ENCODE data around the gene PIRT. TPM values are rescaled to one million over a fixed set of nuclear protein-coding genes. Genes with fewer than 3 reads are reported as not detected.

Gene PIRT
- total RNA-seq, 4 donors from 2014 or later, result 0.97 TPM; not detected in 3

GRCh38 chr17:10824874-10825273, 13.0 kb downstream of the PIRT start:
- Histone ChIP-seq H3K4me3 (no peak overlapping the region), H3K36me3 (no peaks in the 10 kb centered on the region), H3K9me3 (no peaks in the 10 kb centered on the region), H3K27me3 (no peaks in the 10 kb centered on the region), H3K27ac (no peak overlapping the region), H3K4me1 (no peaks in the 10 kb centered on the region)
- TF ChIP-seq CTCF (IDR thresholded peaks at IDR 0.05), result no peak
- TF ChIP-seq POLR2A (IDR thresholded peaks at IDR 0.05), result no peak
- intact Hi-C loops (cut with DNase I; ENCODE audit: low total_unique reads), result no loop called here
- no peak for DNase-seq

GRCh38 chr17:10821770-10822169, 16.1 kb downstream of the PIRT start:
- Histone ChIP-seq H3K4me3 (no peak overlapping the region), H3K9me3 (no peaks in the 10 kb centered on the region), H3K36me3 (no peaks in the 10 kb centered on the region), H3K4me1 (no peaks in the 10 kb centered on the region), H3K27me3 (no peaks in the 10 kb centered on the region), H3K27ac (no peak overlapping the region)
- TF ChIP-seq POLR2A (IDR thresholded peaks at IDR 0.05) (no peak), CTCF (IDR thresholded peaks at IDR 0.05) (no peak)
- no peak for DNase-seq
- intact Hi-C loops (cut with DNase I; ENCODE audit: low total_unique reads), result no loop called here

- DNase-seq, result no peak
- Histone ChIP-seq H3K4me1 (no peaks in the 10 kb centered on the region), H3K9me3 (no peaks in the 10 kb centered on the region), H3K27ac (no peak overlapping the region), H3K36me3 (no peaks in the 10 kb centered on the region), H3K27me3 (no peaks in the 10 kb centered on the region), H3K4me3 (no peak overlapping the region)
- no peak for TF ChIP-seq CTCF (IDR thresholded peaks at IDR 0.05)
- TF ChIP-seq POLR2A (IDR thresholded peaks at IDR 0.05), result no peak
- intact Hi-C loops (cut with DNase I; ENCODE audit: low total_unique reads), result no loop called here
Measured at GRCh38 chr17:10821054-10821453, 16.8 kb downstream of the PIRT start.

- Histone ChIP-seq H3K4me3 (no peak overlapping the region), H3K27me3 (no peaks in the 10 kb centered on the region), H3K27ac (no peak overlapping the region), H3K36me3 (no peaks in the 10 kb centered on the region), H3K9me3 (no peaks in the 10 kb centered on the region), H3K4me1 (no peaks in the 10 kb centered on the region)
- intact Hi-C loops (cut with DNase I; ENCODE audit: low total_unique reads), result no loop called here
- TF ChIP-seq POLR2A (IDR thresholded peaks at IDR 0.05), result no peak
- TF ChIP-seq CTCF (IDR thresholded peaks at IDR 0.05), result no peak
- no peak for DNase-seq
Measured at GRCh38 chr17:10815319-10815718, 22.6 kb downstream of the PIRT start.

- no peak for DNase-seq
- Histone ChIP-seq H3K4me1 (no peaks in the 10 kb centered on the region), H3K27me3 (no peaks in the 10 kb centered on the region), H3K9me3 (no peaks in the 10 kb centered on the region), H3K36me3 (no peaks in the 10 kb centered on the region), H3K4me3 (no peak overlapping the region), H3K27ac (no peak overlapping the region)
- intact Hi-C loops (cut with DNase I; ENCODE audit: low total_unique reads), result no loop called here
- TF ChIP-seq POLR2A (IDR thresholded peaks at IDR 0.05), result no peak
- TF ChIP-seq CTCF (IDR thresholded peaks at IDR 0.05), result no peak
Measured at GRCh38 chr17:10814075-10814474, 23.8 kb downstream of the PIRT start.
